Left ventricle myocardium inferior (tissue), 1 donor: ENCODE data around the gene LBP. TPM values are rescaled to one million over a fixed set of nuclear protein-coding genes. Genes with fewer than 3 reads are reported as not detected.

ENCODE experiments used
- DNase-seq: peaks from one replicate; pipeline ENCODE4 v3.0.0-alpha.2; 2020
- H3K27ac ChIP-seq: fragments of 200-600 bp; replicated peaks from 2 replicates; pipeline ENCODE4 v1.8.0; 2021
- H3K27me3 ChIP-seq: fragments of 200-600 bp; 2 replicates; pipeline ENCODE4 v1.8.0; 2021; ENCODE audit warnings: low read depth
- H3K36me3 ChIP-seq: fragments of 200-600 bp; 2 replicates; pipeline ENCODE4 v1.8.0; 2021
- H3K4me1 ChIP-seq: fragments of 200-600 bp; 2 replicates; pipeline ENCODE4 v1.8.0; 2021
- H3K4me3 ChIP-seq: fragments of 200-600 bp; 2 replicates; pipeline ENCODE4 v1.8.0; 2021; ENCODE audit warnings: mild to moderate bottlenecking, moderate library complexity
- H3K9me3 ChIP-seq: fragments of 200-600 bp; replicated peaks from 2 replicates; pipeline ENCODE4 v1.8.0; 2021
- intact Hi-C: fragments of 100-400 bp; cut with micrococcal nuclease; formaldehyde crosslinking; loops from one replicate; pipeline ENCODE4 v1.11.0; 2022
- total RNA-seq: library from RNA; stranded (reverse); fragmentation: NEBNext Ultra II Directional; extraction: Animal tissue kit (Norgen Biotek cat#: 25700); gene quantifications from one replicate; pipeline ENCODE4 v1.2.1, GENCODE V29; 2021
- TF ChIP-seq, protein P1 (sequence below): fragments of 200-600 bp; IDR thresholded peaks from 2 replicates; pipeline ENCODE4 v1.8.0; 2021; ENCODE audit warnings: antibody characterized with exemption, mild to moderate bottlenecking, borderline replicate concordance
- donor health status: DM: no; HTN: yes; CAD: no; lungs with severe emphysema.

The LBP gene
- total RNA-seq, 1 donor from 2014 or later, result 0.19 TPM

- H3K9me3 ChIP-seq, result no peaks in the 10 kb centered on the region
- no peaks in the 10 kb centered on the region for H3K27me3 ChIP-seq
- intact Hi-C loops, result no loop called here
- TF ChIP-seq, protein P1, sequence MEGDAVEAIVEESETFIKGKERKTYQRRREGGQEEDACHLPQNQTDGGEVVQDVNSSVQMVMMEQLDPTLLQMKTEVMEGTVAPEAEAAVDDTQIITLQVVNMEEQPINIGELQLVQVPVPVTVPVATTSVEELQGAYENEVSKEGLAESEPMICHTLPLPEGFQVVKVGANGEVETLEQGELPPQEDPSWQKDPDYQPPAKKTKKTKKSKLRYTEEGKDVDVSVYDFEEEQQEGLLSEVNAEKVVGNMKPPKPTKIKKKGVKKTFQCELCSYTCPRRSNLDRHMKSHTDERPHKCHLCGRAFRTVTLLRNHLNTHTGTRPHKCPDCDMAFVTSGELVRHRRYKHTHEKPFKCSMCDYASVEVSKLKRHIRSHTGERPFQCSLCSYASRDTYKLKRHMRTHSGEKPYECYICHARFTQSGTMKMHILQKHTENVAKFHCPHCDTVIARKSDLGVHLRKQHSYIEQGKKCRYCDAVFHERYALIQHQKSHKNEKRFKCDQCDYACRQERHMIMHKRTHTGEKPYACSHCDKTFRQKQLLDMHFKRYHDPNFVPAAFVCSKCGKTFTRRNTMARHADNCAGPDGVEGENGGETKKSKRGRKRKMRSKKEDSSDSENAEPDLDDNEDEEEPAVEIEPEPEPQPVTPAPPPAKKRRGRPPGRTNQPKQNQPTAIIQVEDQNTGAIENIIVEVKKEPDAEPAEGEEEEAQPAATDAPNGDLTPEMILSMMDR, result no peak
- H3K4me3 ChIP-seq, result no peak overlapping the region
- H3K36me3 ChIP-seq, result peaks cover 79% of the 10 kb centered on the region
- no peak overlapping the region for H3K27ac ChIP-seq
- DNase-seq, result no peak
- H3K4me1 ChIP-seq, result peaks cover 27% of the 10 kb centered on the region
These were observed 75.6 kb downstream of the LBP start for GRCh38 chr20:38421915-38422314.

DNA sequence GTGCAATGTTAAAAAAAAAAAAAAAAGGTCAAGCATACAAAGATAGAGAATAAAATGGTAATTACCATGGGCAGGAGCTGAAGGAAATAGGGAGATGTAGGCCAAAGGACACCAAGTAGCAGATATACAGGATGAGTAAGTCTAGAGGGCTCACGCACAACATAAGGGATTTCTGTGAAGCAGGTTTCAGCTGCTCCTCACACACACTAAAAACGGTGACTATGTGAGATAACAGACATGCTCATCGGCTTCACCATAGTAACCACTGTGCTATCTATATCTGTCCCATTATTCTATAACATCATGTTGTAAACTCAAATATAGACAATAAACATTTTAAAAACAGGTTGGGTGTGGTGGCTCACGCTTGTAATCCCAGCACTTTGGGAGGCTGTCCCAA is 77.3 kb downstream of the LBP start:
- no peaks in the 10 kb centered on the region for H3K9me3 ChIP-seq

GRCh38 chr20:38424401-38424800 is 78.1 kb downstream of the LBP start:
- no peak overlapping the region for H3K27ac ChIP-seq
- DNase-seq, result no peak
- peaks cover 13% of the 10 kb centered on the region for H3K4me1 ChIP-seq
- H3K27me3 ChIP-seq, result no peaks in the 10 kb centered on the region
- intact Hi-C loops, result no loop called here
- TF ChIP-seq, protein P1, result no peak
- no peak overlapping the region for H3K4me3 ChIP-seq
- H3K36me3 ChIP-seq, result peaks cover 97% of the 10 kb centered on the region
- H3K9me3 ChIP-seq, result no peaks in the 10 kb centered on the region

More for the DNA sequence above, 77.3 kb downstream of the LBP start:
- no peak for DNase-seq
- intact Hi-C loops, result no loop called here
- Histone ChIP-seq H3K36me3 (peaks cover 96% of the 10 kb centered on the region), H3K4me3 (no peak overlapping the region), H3K4me1 (peaks cover 22% of the 10 kb centered on the region), H3K27ac (no peak overlapping the region), H3K27me3 (no peaks in the 10 kb centered on the region)
- TF ChIP-seq, protein P1, result no peak

- Histone ChIP-seq H3K36me3 (peaks cover 98% of the 10 kb centered on the region), H3K4me3 (no peak overlapping the region), H3K27me3 (no peaks in the 10 kb centered on the region), H3K9me3 (no peaks in the 10 kb centered on the region), H3K27ac (no peak overlapping the region), H3K4me1 (peaks cover 20% of the 10 kb centered on the region)
- intact Hi-C loops, result no loop called here
- DNase-seq, result no peak
- TF ChIP-seq, protein P1, result no peak
These were observed 80.0 kb downstream of the LBP start for GRCh38 chr20:38426006-38426897.

Other genes starting within 250 kb of the LBP start
- gene TGM2, start 181.2 kb upstream of the LBP start, total RNA-seq, result 846 TPM
- 7.1 TPM for gene KIAA1755, start 85.7 kb upstream of the LBP start, total RNA-seq
- gene BPI, start 42.3 kb upstream of the LBP start, total RNA-seq, result not detected
- 5.1 TPM for gene SNHG17, start 88.8 kb downstream of the LBP start, total RNA-seq
- 21.4 TPM for gene RALGAPB, start 126.4 kb downstream of the LBP start, total RNA-seq
- not detected for gene ADIG, start 234.7 kb downstream of the LBP start, total RNA-seq